HG03280 (cell line): ENCODE measurements around the gene NLRP7.

Source experiments
- ATAC-seq: cut with Tn5 transposase; IDR thresholded peaks from one replicate; pipeline ENCODE4 v1.9.1; 2021; ENCODE audit warnings: mild to moderate bottlenecking, moderate library complexity; ENCODE audit not compliant: unreplicated experiment

The NLRP7 gene

DNA sequence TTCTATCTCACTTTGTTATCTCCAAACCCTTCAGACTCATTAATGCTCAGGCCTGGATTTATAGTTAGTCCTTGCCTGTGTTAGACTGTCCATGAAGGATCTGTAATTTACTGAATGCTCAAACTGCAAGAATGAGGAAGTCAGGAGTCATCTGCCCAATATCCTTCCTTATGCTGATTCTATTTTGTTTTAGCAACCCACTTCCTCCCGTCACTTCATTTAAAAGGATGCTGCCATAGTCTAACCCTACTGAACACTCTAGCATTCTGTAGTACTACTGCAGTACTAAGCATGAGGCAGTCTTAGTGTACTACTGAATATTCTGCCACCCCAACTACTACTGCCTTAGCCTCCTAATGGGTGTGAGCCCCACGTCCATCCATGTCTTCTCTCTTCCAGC, 71.8 kb downstream of the NLRP7 start:
- no peak for ATAC-seq

DNA sequence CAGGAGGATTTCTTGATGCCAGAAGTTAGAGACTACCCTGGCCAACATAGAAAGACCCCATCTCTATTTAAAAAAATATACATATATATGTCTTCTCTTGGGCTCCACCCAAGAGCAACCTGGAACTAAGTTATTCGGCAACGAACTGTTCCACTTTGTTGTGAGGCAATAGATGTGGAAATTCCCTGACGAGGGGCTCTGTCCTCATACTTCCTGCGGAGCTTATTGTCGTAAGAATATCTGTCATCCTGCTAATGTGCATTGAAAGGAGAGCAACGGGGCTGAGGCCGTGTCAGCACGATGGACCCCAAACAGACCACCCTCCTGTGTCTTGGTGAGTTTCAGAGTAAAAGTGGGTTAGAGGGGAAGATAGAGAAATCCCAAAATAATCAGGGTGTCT, 73.3 kb downstream of the NLRP7 start, which contains the start of gene FCAR:
TSS of gene FCAR (plus strand) at position 246 of the 400 bp plus-strand sequence. CDS start at position 301, 55 bp downstream.
- ATAC-seq: no peak
